IPS-15b (cell line): ENCODE data around the gene TRIM13.
A peak's percentile ranks its signal among the peaks of the same experiment; 100 is the strongest.
"Not testable (repeated sequence)": the region's sequence is repeated elsewhere in the genome, so short reads cannot be mapped to it uniquely, and the experiment has no call there.

Experiments
- H3K27me3 ChIP-seq: one replicate; pipeline ENCODE4 v1.6.1; 2013; ENCODE audit warnings: low read length; ENCODE audit not compliant: control insufficient read depth, insufficient read depth
- H3K36me3 ChIP-seq: one replicate; pipeline ENCODE4 v1.6.1; 2013; ENCODE audit warnings: low read length; ENCODE audit not compliant: control insufficient read depth, insufficient read depth
- H3K4me1 ChIP-seq: one replicate; pipeline ENCODE4 v1.6.1; 2013; ENCODE audit warnings: mild to moderate bottlenecking, low read length; ENCODE audit not compliant: control insufficient read depth, insufficient read depth
- H3K4me3 ChIP-seq: one replicate; pipeline ENCODE4 v1.5.1; 2013; ENCODE audit warnings: low read depth, low read length
- H3K9ac ChIP-seq: one replicate; pipeline ENCODE4 v1.6.1; 2013; ENCODE audit warnings: low read depth, mild to moderate bottlenecking, low read length
- H3K9me3 ChIP-seq: one replicate; pipeline ENCODE4 v1.6.1; 2013; ENCODE audit warnings: mild to moderate bottlenecking, low read length; ENCODE audit not compliant: control insufficient read depth, insufficient read depth

The TRIM13 gene

DNA sequence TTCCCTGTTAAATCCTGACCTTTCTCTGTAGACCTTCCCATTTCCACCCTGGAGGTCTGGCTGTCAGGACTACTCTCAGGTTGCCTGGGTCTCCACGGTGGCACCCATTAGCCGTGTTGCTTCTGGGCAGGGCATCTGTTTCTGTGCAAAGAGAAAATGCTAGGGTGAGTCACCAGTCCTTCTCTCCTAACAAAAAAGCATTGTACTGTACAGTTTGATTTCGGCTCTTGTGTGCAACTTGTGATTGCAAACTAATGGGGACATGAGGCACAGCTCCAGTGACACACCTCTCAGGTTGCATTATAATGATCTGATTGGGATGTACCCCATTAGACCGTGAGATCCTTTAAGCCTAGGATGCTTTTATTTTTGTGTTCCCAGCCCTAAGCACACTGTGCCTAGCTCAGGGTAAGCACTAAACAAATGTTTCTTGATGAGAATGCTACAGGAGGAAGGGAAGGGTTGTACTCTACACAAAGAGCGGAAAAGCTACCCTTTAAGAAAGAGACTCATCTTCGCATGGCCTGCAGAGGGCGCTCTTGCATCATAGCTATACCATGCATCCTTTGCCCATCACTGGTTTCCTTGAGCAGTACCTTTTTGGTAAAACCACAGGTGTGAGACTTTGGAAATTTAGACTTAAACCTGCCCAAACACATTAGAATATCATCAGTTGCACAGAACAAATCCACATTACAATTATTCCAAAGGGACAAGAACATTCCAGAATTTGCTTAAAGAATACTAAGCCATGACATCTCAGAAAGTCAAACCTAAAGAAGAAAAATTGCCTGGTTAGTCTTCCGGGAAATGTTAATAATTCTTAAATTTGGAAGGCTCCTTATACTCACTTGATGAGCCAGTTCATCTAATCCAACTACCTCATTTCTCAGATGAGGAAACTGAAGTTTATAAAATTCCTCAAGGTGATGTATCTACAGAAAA is 20.3 kb upstream of the TRIM13 start:
- Histone ChIP-seq H3K27me3 (no peaks in the 10 kb centered on the region), H3K9ac (no peak overlapping the region), H3K36me3 (no peaks in the 10 kb centered on the region), H3K9me3 (no peaks in the 10 kb centered on the region), H3K4me1 (no peaks in the 10 kb centered on the region), H3K4me3 (no peak overlapping the region)

DNA sequence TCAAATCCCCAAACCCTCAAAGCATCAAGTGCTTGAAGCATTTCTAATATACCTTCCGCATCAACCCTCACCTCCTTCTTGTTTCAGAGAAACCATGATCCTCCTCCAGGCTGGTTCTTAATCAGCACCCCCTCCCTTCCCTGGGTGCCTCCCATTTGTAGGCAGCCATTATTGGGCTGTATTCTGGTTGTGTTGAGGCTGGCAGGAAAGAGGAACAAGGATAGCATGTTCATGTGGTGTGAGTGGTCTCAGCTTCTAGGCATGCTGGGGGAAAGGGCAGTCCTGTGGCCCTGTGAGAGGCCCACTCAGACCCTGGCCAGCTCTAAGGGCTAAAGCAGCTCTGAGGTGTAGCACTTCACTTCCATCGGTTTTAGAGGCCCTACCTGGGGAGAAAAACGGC is 18.9 kb upstream of the TRIM13 start:
- Histone ChIP-seq H3K9ac (no peak overlapping the region), H3K4me3 (no peak overlapping the region), H3K36me3 (no peaks in the 10 kb centered on the region), H3K9me3 (no peaks in the 10 kb centered on the region), H3K4me1 (no peaks in the 10 kb centered on the region), H3K27me3 (no peaks in the 10 kb centered on the region)

DNA sequence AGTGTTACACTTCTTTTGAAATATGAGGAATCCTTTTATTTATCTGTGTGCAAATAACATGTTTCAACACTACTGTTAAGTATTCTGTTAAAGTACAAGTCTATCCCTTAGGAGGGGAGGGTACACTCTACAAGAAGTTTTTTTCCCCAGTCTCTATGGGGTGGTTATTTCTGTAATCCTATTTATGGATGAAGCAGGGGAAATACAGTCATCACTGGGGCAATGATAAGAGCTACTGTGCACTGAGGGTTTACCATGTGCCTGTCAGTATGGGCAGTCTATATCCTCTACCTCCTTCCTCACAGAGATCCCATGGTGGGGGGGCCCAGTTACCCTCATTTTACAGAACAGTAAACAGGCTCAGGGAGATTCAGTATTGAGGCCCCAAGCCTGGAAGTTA is 16.6 kb upstream of the TRIM13 start:
- no peaks in the 10 kb centered on the region for H3K4me1 ChIP-seq
- no peaks in the 10 kb centered on the region for H3K27me3 ChIP-seq
- no peaks in the 10 kb centered on the region for H3K9me3 ChIP-seq
- no peak overlapping the region for H3K4me3 ChIP-seq
- no peaks in the 10 kb centered on the region for H3K36me3 ChIP-seq
- no peak overlapping the region for H3K9ac ChIP-seq

GRCh38 chr13:49985129-49985528 is 11.7 kb upstream of the TRIM13 start:
- no peaks in the 10 kb centered on the region for H3K4me1 ChIP-seq
- no peaks in the 10 kb centered on the region for H3K27me3 ChIP-seq
- H3K9me3 ChIP-seq, result no peaks in the 10 kb centered on the region
- H3K9ac ChIP-seq, result no peak overlapping the region
- no peaks in the 10 kb centered on the region for H3K36me3 ChIP-seq
- H3K4me3 ChIP-seq, result no peak overlapping the region

DNA sequence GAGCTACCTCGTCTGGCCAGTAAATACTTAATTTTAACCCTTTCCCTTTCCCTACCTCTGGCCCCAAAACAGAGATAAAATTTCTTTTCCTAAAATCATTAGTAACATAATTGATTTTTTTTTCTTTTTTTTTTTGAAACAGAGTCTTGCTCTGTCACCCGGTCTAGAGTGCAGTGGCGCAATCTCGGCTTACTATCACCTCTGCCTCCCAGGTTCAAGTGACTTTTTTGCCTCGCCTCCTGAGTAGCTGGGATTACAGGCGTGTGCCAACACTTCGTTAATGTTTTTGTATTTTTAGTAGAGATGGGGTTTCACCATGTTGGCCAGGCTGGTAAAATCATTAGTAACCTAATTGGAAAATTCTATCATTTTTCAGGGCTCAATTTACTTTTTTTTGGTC is 10.4 kb upstream of the TRIM13 start:
- Histone ChIP-seq H3K36me3 (no peaks in the 10 kb centered on the region), H3K27me3 (no peaks in the 10 kb centered on the region)

GRCh38 chr13:49990612-49991011 is 6.2 kb upstream of the TRIM13 start:
- H3K4me1 ChIP-seq, H3K36me3 ChIP-seq, H3K4me3 ChIP-seq, H3K27me3 ChIP-seq, H3K9ac ChIP-seq, H3K9me3 ChIP-seq: not testable (repeated sequence)

More for the DNA sequence above, 10.4 kb upstream of the TRIM13 start:
- no peak overlapping the region for H3K9ac ChIP-seq
- H3K4me3 ChIP-seq, result no peak overlapping the region
- H3K4me1 ChIP-seq, result no peaks in the 10 kb centered on the region
- no peaks in the 10 kb centered on the region for H3K9me3 ChIP-seq

GRCh38 chr13:49993111-49993510 is 3.7 kb upstream of the TRIM13 start:
- Histone ChIP-seq H3K4me3 (no peak overlapping the region), H3K36me3 (no peaks in the 10 kb centered on the region), H3K27me3 (peaks cover 5% of the 10 kb centered on the region), H3K4me1 (no peaks in the 10 kb centered on the region), H3K9ac (no peak overlapping the region), H3K9me3 (no peaks in the 10 kb centered on the region)

GRCh38 chr13:49993666-49994065 is 3.2 kb upstream of the TRIM13 start:
- H3K36me3 ChIP-seq, result no peaks in the 10 kb centered on the region
- no peak overlapping the region for H3K4me3 ChIP-seq

DNA sequence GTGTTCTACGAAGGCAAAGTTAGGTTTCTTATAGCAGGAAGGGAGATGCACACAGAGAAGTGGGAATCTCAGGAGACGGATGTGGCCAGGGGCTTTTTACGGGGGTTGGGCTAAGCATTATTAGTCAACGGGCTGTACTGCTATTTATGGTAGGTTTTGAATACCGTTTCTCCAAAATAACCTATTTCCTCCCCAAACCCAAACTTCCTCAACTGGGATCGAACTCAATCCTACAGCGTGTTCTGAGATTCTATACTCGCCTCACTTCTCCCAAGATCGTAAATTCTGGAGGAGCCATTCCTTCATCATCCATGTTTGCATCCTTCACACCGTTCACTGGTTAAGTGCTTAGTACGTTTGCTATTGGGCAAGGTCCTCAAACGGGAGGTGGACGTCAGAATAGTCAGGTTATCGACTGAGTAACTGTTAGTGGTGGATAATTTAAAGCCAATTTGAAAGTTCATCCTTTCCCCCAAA is 1.2 kb upstream of the TRIM13 start:
- H3K4me3 ChIP-seq, result peak overlapping the region; percentile 62
- no peaks in the 10 kb centered on the region for H3K9me3 ChIP-seq
- H3K4me1 ChIP-seq, result peaks cover 8% of the 10 kb centered on the region
- H3K9ac ChIP-seq, result no peak overlapping the region
- no peaks in the 10 kb centered on the region for H3K36me3 ChIP-seq
- peaks cover 5% of the 10 kb centered on the region for H3K27me3 ChIP-seq

More at GRCh38 chr13:49993666-49994065, 3.2 kb upstream of the TRIM13 start:
- H3K9me3 ChIP-seq, result no peaks in the 10 kb centered on the region
- no peak overlapping the region for H3K9ac ChIP-seq
- H3K27me3 ChIP-seq, result peaks cover 5% of the 10 kb centered on the region
- H3K4me1 ChIP-seq, result peaks cover 3% of the 10 kb centered on the region

- no peaks in the 10 kb centered on the region for H3K36me3 ChIP-seq
- H3K4me3 ChIP-seq, result peak overlapping the region; percentile 62
- peaks cover 8% of the 10 kb centered on the region for H3K4me1 ChIP-seq
- no peaks in the 10 kb centered on the region for H3K9me3 ChIP-seq
- H3K27me3 ChIP-seq, result peaks cover 5% of the 10 kb centered on the region
- no peak overlapping the region for H3K9ac ChIP-seq
Measured at GRCh38 chr13:49996161-49996915, 504 bp upstream of the TRIM13 start.

DNA sequence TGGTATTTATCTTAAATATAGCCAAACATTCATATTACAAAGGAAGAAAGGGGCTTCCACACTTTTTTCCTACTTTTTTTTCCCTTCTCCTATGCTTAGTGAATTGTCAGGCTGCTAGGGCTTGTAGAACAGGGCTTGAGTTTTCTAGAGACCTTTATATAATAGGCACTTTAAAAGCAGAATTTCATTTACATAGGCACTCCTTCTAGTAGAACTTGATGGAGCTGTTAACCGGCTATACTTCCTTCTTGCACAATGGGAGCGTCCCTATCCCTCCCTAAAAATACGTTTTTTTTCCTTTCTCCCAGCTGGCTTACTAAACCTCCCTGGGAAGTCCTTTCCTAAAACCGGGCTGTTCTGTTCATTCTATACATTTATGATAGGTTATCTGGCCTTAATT is 1.1 kb downstream of the TRIM13 start:
- H3K9ac ChIP-seq, result no peak overlapping the region
- H3K27me3 ChIP-seq, result peaks cover 5% of the 10 kb centered on the region
- H3K4me1 ChIP-seq, result peaks cover 8% of the 10 kb centered on the region
- H3K4me3 ChIP-seq, result peak overlapping the region; percentile 66
- no peaks in the 10 kb centered on the region for H3K36me3 ChIP-seq
- no peaks in the 10 kb centered on the region for H3K9me3 ChIP-seq
